Measurements from ENCODE around the gene OGFOD3.

The OGFOD3 gene

DNA sequence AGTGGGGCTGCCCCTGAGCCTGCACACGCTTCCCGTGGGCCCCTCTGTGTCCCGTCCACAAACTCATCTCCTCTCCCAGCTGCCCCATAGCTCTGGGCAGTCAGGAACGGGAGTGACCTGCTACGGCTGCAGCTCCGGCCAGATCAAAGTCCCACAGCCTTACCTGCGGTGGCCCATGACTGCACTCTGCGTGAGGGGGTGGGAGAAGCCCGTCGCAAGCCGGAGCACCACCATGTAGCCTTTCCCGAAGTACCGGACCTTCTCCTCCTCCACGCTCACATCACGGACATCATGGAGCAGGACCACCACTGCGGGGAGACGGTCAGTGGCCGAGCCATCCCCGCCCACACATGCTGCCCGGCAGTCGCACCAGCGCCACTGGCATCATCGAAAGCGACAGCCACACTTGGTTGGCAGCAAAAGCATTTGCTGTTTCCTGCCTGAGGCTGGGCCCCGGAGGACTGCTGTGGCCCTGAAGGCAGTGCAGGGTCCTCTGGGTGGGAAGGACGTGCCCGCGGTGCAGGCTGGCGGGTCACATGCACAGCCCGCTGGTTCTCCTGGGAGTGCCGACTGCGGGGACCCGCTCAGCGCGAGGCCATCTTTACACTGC is 26.0 kb upstream of the OGFOD3 start:
- DNase-seq (ENCODE audit: low spot score) = no peak
- TF ChIP-seq, protein P1, sequence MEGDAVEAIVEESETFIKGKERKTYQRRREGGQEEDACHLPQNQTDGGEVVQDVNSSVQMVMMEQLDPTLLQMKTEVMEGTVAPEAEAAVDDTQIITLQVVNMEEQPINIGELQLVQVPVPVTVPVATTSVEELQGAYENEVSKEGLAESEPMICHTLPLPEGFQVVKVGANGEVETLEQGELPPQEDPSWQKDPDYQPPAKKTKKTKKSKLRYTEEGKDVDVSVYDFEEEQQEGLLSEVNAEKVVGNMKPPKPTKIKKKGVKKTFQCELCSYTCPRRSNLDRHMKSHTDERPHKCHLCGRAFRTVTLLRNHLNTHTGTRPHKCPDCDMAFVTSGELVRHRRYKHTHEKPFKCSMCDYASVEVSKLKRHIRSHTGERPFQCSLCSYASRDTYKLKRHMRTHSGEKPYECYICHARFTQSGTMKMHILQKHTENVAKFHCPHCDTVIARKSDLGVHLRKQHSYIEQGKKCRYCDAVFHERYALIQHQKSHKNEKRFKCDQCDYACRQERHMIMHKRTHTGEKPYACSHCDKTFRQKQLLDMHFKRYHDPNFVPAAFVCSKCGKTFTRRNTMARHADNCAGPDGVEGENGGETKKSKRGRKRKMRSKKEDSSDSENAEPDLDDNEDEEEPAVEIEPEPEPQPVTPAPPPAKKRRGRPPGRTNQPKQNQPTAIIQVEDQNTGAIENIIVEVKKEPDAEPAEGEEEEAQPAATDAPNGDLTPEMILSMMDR (IDR thresholded peaks at IDR 0.05; ENCODE audit: extremely low read depth, missing control alignments) = no peak

DNA sequence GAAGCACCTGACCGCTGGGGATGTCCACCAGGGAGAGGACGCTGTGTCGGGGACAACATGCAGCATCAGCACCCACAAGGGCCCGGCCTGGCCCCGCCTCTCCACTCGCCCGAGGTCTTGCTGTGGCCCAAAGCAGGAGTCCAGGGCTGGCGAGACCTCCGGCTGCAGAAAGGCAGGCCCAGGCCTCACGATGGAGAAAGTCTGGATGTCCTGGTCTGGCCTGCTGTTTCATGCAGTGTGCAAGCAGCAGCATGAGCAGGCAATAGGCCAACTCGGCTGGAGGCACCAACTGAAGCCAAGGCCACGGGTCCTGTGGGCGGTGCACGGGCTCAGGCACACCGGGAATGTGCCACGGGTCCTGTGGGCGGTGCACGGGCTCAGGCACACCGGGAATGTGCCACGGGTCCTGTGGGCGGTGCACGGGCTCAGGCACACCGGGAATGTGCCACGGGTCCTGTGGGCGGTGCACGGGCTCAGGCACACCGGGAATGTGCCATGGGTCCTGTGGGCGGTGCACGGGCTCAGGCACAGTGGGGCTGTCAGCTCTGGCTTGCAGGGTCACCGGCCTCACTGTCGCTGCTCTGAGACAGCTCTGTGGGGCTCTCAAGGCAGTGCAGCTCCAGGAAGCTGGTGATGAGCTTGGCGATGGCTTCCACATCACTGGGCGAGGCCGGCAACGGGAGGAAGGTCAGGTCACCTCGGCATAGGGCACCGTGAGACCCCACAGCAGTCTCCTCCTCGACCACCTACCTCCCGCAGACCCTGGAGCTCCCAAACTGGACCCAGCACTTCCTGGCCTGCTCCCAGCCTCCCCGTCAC is 25.3 kb upstream of the OGFOD3 start:
- TF ChIP-seq, protein P1 (IDR thresholded peaks at IDR 0.05; ENCODE audit: extremely low read depth, missing control alignments) = no peak
- DNase-seq (ENCODE audit: low spot score) = no peak

DNA sequence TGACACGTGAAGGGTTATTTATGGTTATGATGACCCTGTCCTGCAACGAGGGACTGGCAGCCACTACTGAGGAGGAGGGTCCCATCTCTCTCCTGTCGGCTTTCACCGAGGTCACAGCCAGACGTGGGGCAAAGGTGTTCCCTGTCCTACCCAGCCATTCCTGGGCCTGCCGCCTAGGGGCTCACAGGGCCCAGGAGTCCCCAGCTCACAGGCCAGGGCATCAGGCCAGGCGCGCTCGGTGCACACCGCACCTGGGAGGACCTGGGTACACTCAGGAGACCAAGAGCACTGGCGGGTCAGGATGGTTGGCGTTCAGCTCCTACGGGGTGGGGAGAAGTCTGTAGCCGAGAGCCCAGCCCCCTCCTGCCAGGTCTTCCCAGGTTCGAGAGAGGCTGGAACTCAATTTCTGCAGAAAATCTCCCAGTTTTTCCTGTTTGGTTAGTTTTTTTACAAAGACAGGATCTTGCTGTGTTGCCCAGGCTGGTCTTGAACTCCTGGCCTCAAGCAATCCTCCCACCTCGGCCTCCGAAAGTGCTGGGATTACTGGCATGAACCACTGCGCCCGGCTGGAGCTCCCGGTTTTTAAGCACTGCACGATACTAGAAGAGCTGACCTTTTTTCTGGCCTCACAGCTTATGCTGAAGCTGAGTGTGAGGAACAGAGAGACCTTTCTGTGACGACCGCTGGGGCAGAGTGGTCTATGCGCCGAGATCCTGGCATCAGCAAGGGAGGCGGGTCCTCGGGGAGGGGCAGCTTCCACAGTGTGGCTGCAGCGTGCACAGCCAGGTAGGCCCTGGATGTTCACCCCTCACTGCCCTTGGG is 24.5 kb upstream of the OGFOD3 start:
- DNase-seq (ENCODE audit: low spot score) = no peak
- TF ChIP-seq, protein P1 (IDR thresholded peaks at IDR 0.05; ENCODE audit: extremely low read depth, missing control alignments) = no peak

DNA sequence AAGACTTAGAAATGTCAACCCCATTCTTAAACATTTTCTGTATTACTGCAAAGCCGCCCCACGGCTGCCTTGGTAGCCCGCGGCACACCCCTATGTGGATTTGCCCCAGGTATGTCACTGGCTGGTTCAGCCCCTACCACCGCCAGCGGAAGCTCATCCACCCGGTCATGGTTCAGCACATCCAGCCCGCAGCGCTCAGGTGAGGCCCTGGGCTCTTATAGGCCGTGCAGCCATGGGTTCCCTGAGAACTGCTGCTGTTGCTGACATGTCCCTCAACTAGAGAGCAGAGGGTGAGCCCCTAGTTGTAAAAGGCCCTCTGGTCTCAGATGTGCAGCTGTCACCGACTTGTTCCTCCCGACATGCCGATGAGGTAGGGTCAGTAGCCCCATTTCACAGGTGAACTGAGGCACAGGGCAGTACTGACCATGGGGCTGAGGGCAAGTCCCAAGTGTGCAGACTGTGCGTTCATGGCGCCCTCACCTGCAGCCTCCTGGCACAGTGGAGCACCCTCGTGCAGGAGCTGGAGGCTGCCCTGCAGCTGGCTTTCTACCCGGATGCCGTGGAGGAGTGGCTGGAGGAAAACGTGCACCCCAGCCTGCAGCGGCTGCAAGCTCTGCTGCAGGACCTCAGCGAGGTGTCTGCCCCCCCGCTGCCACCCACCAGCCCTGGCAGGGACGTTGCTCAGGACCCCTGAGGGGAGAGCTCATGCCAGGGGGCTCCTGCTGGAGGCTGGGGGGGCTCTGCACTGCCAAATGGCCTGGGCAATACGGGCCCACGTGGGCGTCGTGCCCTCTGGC is 23.5 kb upstream of the OGFOD3 start:
- TF ChIP-seq, protein P1 (IDR thresholded peaks at IDR 0.05; ENCODE audit: extremely low read depth, missing control alignments) = no peak
- DNase-seq (ENCODE audit: low spot score) = peak; percentile 39

DNA sequence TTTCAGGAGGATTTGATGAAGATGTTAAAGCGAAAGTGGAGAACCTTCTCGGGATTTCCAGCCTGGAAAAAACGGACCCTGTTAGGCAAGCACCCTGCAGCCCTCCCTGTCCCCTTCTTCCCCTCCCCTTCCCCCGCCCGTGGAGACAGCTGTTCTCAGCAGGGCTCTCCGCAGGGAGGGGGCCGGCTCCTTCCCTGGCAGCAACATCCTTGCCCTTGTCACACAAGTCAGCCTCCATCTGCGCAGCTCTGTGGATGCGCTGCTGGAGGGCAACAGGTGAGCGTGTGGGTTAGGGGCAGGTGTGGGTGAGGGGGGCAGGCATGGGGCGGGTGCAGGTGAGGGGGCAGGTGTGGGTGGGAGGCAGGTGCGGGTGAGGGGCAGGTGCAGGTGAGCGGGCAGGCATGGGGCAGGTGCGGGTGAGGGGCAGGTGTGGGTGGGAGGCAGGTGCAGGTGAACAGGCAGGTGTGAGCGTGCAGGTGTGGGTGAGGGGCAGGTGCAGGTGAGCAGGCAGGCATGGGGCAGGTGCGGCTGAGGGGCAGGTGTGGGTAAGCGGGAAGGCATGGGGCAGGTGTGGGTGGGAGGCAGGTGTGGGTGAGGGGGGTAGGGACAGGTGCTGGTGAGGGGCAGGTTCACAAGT is 22.7 kb upstream of the OGFOD3 start:
- DNase-seq (ENCODE audit: low spot score) = peak; percentile 36
- TF ChIP-seq, protein P1 (IDR thresholded peaks at IDR 0.05; ENCODE audit: extremely low read depth, missing control alignments) = no peak

DNA sequence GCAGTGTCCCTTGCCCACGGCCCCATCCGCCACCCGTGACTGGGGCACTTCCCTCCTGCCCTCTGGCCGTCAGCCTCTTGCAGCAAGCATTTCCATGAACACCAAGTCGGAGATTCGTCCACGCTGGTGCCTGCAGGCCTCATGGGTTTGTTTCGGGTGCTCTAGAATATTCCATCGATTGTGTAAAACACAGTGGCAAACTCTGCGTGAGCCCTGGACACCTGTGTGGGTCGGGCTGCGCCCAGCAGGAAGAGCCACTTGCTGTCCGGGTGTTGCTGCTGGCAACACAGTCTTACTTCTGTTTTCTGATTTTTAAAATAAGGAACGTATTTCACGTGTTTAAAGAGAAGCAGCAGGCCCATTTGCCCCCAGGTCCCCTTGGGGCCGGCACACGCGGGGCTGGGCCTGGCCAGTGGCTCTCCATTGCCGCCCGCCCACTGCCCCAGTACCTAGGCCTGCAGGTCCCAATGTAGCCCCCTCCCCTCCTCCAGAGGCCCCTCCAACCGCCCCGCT is 22.1 kb upstream of the OGFOD3 start:
- TF ChIP-seq, protein P1 (IDR thresholded peaks at IDR 0.05; ENCODE audit: extremely low read depth, missing control alignments) = no peak
- peak; percentile 63 for DNase-seq (ENCODE audit: low spot score)

Measured in GM20000 (cell line).